Activated effector memory CD4-positive, alpha-beta T cell treated with anti-CD3 and anti-CD28 coated beads, Interleukin-2, amount 50 U/mL, for 16 hours (primary cell): ENCODE results near the gene CPT1A.

Experiments used
- DNase-seq: peaks from one replicate; pipeline ENCODE4 v3.0.0-alpha.2; 2020

The CPT1A gene

GRCh38 chr11:68783216-68783821 is 58.4 kb downstream of the CPT1A start:
- no peak for DNase-seq

GRCh38 chr11:68782711-68783110 is 59.0 kb downstream of the CPT1A start:
- DNase-seq = no peak

GRCh38 chr11:68780829-68781228 is 60.9 kb downstream of the CPT1A start:
- DNase-seq = no peak

- DNase-seq = no peak
Observed at GRCh38 chr11:68778205-68778604, 63.5 kb downstream of the CPT1A start.

GRCh38 chr11:68776442-68777235 is 65.1 kb downstream of the CPT1A start:
- no peak for DNase-seq

GRCh38 chr11:68775951-68776388 is 65.7 kb downstream of the CPT1A start:
- DNase-seq = no peak

GRCh38 chr11:68774194-68774585 is 67.5 kb downstream of the CPT1A start:
- DNase-seq = no peak

GRCh38 chr11:68773521-68774193 is 68.1 kb downstream of the CPT1A start:
- DNase-seq = no peak

GRCh38 chr11:68772936-68773335 is 68.8 kb downstream of the CPT1A start:
- DNase-seq = no peak

- no peak for DNase-seq
Observed at GRCh38 chr11:68770781-68771180, 70.9 kb downstream of the CPT1A start.

GRCh38 chr11:68767672-68768071 is 74.0 kb downstream of the CPT1A start:
- DNase-seq = no peak

- no peak for DNase-seq
Observed at GRCh38 chr11:68766786-68767185, 74.9 kb downstream of the CPT1A start.

GRCh38 chr11:68764746-68765145 is 77.0 kb downstream of the CPT1A start:
- DNase-seq = no peak

GRCh38 chr11:68763926-68764657 is 77.6 kb downstream of the CPT1A start:
- no peak for DNase-seq

- DNase-seq = no peak
Observed at GRCh38 chr11:68763181-68763721, 78.5 kb downstream of the CPT1A start.

GRCh38 chr11:68762481-68762880 is 79.2 kb downstream of the CPT1A start:
- DNase-seq = no peak

GRCh38 chr11:68761801-68762200 is 79.9 kb downstream of the CPT1A start:
- DNase-seq = no peak

GRCh38 chr11:68759991-68760390 is 81.7 kb downstream of the CPT1A start:
- no peak for DNase-seq

- no peak for DNase-seq
Observed at GRCh38 chr11:68757711-68758110, 84.0 kb downstream of the CPT1A start.

GRCh38 chr11:68756171-68756766 is 85.4 kb downstream of the CPT1A start:
- DNase-seq = no peak

- no peak for DNase-seq
Observed at GRCh38 chr11:68753300-68753699, 88.4 kb downstream of the CPT1A start.

- peak; percentile 96 for DNase-seq
Observed at GRCh38 chr11:68751331-68751856, 90.3 kb downstream of the CPT1A start, which contains the start of gene TESMIN. Gene TESMIN, minus strand, starts transcription at chr11:68751520. Its CDS starts 860 bp downstream, at chr11:68750660.
